Erythroblast (primary cell): ENCODE data around the gene PCDH15.

ENCODE experiments used
- DNase-seq, 2 experiments: peaks; one replicate each; lab custom pipeline; 2025; lab: John Stamatoyannopoulos, UW
- GATA1 ChIP-seq: IDR thresholded peaks from 2 replicates; pipeline ENCODE4 v1.6.1; 2011; ENCODE audit warnings: low read depth, mild to moderate bottlenecking, control low read depth, low read length, moderate library complexity
- POLR2A ChIP-seq: IDR thresholded peaks from 2 replicates; pipeline ENCODE4 v1.6.1; 2011; ENCODE audit warnings: mild to moderate bottlenecking, low read length

The PCDH15 gene

GRCh38 chr10:53886325-53887300, 914.4 kb downstream of the PCDH15 start:
- no peak for DNase-seq

GRCh38 chr10:53864846-53865245, 936.2 kb downstream of the PCDH15 start:
- DNase-seq = no peak
- TF ChIP-seq GATA1 = no peak
- TF ChIP-seq POLR2A = no peak

More at GRCh38 chr10:53886325-53887300, 914.4 kb downstream of the PCDH15 start:
- TF ChIP-seq GATA1 (no peak), POLR2A (no peak)

GRCh38 chr10:53852450-53853175, 948.4 kb downstream of the PCDH15 start:
- DNase-seq = no peak
- TF ChIP-seq GATA1 (no peak), POLR2A (no peak)

- TF ChIP-seq GATA1 = no peak
- TF ChIP-seq POLR2A = no peak
- DNase-seq = no peak
Measured at GRCh38 chr10:53846809-53847208, 954.2 kb downstream of the PCDH15 start.

- no peak for DNase-seq
- TF ChIP-seq POLR2A (no peak), GATA1 (no peak)
Measured at GRCh38 chr10:53843736-53844362, 957.2 kb downstream of the PCDH15 start.

- no peak for DNase-seq
- TF ChIP-seq POLR2A (no peak), GATA1 (no peak)
Measured at GRCh38 chr10:53841483-53842145, 959.4 kb downstream of the PCDH15 start.

GRCh38 chr10:53840653-53841052, 960.4 kb downstream of the PCDH15 start:
- no peak for DNase-seq
- no peak for TF ChIP-seq GATA1
- TF ChIP-seq POLR2A = no peak

- TF ChIP-seq POLR2A (no peak), GATA1 (no peak)
Measured at GRCh38 chr10:53839440-53840039, 961.5 kb downstream of the PCDH15 start.

GRCh38 chr10:53836638-53837037, 964.4 kb downstream of the PCDH15 start:
- TF ChIP-seq GATA1 (no peak), POLR2A (no peak)
- no peak for DNase-seq

More at GRCh38 chr10:53839440-53840039, 961.5 kb downstream of the PCDH15 start:
- peak; percentile 3 to 21 for DNase-seq

- TF ChIP-seq POLR2A (no peak), GATA1 (no peak)
- no peak for DNase-seq
Measured at GRCh38 chr10:53833908-53834307, 967.1 kb downstream of the PCDH15 start.

- TF ChIP-seq GATA1 (no peak), POLR2A (no peak)
- no peak for DNase-seq
Measured at GRCh38 chr10:53827261-53827660, 973.8 kb downstream of the PCDH15 start.

- TF ChIP-seq POLR2A (no peak), GATA1 (no peak)
- DNase-seq = no peak
Measured at GRCh38 chr10:53808677-53809372, 992.2 kb downstream of the PCDH15 start.
